IPS-18c (cell line): ENCODE data around the gene TLDC2.
"Not testable (repeated sequence)": the region's sequence is repeated elsewhere in the genome, so short reads cannot be mapped to it uniquely, and the experiment has no call there.

ENCODE experiments used
- H3K4me3 ChIP-seq: 2 replicates; pipeline ENCODE4 v1.7.0; 2013; ENCODE audit warnings: low read depth, mild to moderate bottlenecking, low read length, moderate library complexity; ENCODE audit not compliant: insufficient read depth
- H3K9me3 ChIP-seq: one replicate; pipeline ENCODE4 v1.6.1; 2013; ENCODE audit warnings: mild to moderate bottlenecking, low read length, moderate library complexity; ENCODE audit not compliant: control insufficient read depth, insufficient read depth

Gene TLDC2

DNA sequence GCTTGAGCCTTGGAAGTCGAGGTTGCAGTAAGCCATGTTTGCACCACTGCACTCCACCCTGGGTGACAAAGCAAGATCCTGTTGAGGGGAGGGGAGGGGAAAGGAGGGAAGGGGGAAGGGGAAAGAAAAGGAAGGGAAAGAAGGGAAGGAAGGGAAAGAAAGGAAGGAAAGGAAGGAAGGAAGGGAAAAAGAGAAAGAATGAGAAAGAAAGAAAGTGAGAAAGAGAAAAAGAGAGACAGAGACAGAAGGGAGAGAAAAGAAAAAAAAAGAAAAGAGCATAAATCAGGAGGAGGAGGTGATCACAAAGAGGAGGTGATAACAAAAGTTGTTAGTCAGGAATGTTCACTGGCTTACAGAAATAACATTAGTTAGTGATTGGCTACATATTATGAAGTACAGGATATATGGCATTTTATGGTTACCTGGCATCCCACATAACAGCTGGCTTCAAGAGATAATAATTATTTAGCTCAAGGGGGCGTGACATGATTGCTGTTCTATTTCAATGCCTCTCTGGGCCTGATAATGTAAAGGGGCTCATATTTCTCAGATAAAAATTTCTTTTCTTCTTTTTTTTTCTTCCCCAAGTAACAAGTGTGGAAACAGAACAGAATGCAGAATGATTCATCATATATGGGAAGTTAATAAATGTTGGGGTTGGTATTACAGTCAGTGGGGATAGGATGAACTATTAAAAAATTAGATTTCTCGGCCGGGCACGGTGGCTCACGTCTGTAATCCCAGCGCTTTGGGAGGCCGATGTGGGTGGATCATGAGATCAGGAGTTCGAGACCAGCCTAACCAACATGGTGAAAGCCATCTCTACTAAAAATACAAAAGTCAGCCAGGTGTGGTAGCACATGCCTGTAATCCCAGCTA is 48.5 kb downstream of the TLDC2 start:
- Histone ChIP-seq H3K4me3 (no peak overlapping the region), H3K9me3 (no peaks in the 10 kb centered on the region)

DNA sequence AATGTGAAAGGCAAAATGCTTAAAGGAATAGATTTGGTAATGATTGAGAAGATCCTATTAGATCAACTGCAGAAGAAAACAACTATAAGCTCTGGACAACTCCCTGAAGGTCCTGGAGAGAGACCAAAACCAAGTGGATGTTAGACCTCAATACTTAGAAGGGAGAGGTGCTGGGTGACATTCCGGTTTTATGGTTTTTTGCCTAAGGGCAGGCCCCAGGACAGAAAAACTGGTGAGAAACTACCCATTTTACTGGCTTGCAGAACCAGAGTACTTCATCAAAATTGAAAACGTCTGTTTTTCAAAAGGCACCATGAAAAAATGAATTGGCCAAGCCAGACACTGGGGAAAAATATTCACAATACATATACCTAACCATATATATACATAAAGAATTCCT is 49.3 kb downstream of the TLDC2 start:
- H3K9me3 ChIP-seq, result no peaks in the 10 kb centered on the region
- H3K4me3 ChIP-seq, result no peak overlapping the region

DNA sequence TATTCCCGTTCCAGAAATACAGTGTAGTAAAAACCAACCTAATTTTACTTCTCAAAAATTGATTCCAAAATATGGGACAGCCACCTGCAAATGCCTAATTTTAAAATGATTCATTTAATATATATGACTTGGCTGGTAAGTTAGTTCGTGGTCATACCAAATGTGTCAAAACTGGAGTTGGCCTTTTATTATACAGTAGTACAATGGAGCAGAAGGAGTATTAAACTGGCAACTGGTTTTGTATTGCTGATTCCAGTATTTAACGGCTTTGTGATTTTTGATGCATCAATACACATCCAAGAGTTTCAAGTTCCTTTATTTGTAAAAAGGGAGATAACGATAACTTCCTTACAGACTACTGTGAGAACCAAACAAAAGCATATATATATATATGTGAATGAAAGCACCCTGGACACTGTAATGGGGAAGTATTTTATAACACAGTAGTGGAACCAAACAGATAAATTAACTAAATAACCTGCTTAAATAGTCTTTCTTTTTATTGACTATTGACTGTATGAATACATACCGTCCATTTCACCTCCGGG is 50.8 kb downstream of the TLDC2 start:
- Histone ChIP-seq H3K9me3 (no peaks in the 10 kb centered on the region), H3K4me3 (no peak overlapping the region)

DNA sequence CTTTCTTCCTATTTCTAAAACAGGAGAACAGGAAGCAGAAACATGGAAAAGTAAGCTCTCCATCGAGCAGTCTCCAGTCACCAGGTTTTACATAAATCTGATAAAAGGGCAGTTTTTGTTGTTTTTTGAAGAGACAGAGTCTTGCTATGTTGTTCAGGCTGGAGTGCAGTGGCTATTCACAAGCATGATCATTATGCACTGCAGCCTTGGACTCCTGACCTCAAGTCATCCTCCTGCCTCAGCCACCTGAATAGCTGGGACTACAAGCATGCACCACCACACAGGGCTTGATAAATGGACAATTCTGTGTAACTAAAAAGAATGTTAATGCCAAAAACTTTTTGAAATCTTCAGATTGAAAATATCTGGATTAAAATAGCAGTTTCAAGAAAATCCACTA is 51.8 kb downstream of the TLDC2 start:
- H3K9me3 ChIP-seq, result no peaks in the 10 kb centered on the region
- no peak overlapping the region for H3K4me3 ChIP-seq

DNA sequence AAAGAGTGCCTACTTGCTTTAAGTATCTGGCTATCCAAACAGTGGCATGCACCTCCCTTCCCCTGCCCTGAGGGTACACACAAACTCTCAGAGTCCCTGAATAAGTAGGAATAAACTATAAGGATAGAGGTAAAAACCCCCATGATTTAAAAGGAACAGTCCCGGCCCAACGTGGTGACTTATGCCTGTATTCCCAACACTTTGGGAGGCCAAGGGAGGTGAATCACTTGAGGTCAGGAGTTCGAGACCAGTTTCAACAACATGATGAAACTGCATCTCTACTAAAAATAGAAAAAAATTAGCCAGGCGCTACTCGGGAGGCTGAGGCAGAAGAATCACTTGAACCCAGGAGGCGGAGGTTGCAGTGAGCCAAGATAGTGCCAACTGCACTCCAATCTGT is 53.4 kb downstream of the TLDC2 start:
- H3K4me3 ChIP-seq, result no peak overlapping the region

DNA sequence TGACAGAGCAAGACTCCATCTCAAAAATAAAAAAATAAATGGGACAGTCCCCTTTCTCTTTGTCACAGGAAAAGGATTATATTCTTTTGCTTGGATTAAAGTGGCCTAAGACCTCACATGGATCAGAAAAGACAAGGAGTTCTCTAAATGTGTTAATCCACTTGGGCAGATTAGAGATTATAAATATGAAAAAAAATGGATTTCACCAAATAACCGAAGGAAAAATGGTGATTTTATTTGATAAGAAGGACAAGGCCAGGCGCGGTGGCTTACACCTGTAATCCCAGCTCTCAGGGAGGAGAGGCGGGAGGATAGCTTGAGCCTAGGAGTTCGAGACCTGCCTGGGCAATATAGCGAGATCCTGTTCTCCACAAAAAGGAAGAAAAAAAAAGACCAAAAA is 53.8 kb downstream of the TLDC2 start:
- Histone ChIP-seq H3K9me3 (no peaks in the 10 kb centered on the region), H3K4me3 (no peak overlapping the region)

More for the DNA sequence above, 53.4 kb downstream of the TLDC2 start:
- no peaks in the 10 kb centered on the region for H3K9me3 ChIP-seq

DNA sequence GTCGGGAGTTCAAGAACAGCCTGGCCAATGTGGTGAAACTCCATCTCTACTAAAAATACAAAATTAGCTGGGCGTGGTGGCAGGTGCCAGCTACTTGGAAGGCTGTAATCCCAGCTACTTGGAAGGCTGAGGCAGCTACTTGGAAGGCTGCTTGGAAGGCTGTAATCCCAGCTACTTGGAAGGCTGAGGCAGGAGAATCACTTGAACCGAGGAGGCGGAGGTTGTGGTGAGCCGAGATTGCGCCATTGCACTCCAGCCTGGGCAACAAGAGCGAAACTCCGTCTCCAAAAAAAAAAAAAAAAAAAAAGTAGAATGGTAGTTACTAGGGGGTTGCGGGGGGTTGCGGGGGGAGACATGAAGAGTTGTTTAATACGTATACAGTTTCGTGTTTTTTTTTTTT is 56.1 kb downstream of the TLDC2 start:
- not testable (repeated sequence) for H3K9me3 ChIP-seq, H3K4me3 ChIP-seq

DNA sequence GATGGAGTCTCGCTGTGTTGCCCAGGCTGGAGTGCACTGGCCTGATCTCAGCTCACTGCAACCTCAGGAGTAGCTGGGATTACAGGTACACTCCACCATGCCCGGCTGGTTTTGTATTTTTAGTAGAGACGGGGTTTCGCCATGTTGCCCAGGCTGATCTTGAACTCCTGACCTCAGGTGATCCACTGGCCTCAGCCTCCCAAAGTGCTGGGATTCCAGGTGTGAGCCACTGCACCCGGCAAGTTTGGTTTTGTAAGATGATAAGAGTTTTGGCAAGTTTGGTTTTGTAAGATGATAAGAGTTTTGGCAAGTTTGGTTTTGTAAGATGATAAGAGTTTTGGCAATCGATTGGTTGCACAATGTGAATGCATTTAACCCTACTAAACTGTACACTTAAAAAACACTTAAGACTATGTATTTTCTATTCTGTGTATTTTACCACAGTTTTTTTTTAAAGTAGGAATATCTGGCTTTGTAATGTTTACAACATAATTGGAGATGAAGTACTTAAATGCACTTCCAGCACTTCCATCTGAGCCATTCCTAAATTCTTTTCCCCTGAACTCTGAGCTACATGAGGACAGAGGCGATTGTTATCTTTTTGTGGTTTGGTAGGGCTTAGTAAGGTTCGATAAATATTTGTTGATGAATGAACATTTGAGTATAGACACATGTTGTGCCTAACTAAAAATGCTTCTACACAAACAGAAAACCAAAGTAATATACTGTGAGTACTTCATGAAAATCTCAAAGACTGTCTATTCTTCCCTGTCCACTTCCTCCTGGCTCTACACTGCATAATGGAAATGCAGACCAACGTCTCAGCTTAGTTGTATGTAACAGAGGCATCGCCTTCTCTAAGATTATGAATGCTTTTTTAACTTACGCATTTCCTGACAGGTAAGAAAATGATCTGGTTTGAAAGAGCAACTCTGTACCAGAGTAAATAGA is 56.8 kb downstream of the TLDC2 start:
- no peaks in the 10 kb centered on the region for H3K9me3 ChIP-seq
- no peak overlapping the region for H3K4me3 ChIP-seq

DNA sequence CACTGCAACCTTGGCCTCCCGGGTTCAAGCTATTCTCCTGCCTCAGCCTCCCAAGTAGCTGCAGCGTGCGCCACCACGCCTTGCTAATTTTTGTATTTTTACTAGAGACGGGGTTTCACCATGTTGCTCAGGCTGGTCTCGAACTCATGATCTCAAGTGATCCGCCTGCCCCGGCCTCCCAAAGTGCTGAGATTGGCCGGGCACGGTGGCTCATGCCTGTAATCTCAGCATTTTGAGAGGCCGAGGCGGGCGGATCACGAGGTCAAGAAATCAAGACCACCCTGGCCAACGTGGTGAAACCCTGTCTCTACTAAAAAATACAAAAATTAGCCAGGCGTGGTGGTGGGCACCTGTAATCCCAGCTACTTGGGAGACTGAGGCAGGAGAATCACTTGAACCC is 57.6 kb downstream of the TLDC2 start:
- H3K4me3 ChIP-seq, H3K9me3 ChIP-seq: not testable (repeated sequence)

DNA sequence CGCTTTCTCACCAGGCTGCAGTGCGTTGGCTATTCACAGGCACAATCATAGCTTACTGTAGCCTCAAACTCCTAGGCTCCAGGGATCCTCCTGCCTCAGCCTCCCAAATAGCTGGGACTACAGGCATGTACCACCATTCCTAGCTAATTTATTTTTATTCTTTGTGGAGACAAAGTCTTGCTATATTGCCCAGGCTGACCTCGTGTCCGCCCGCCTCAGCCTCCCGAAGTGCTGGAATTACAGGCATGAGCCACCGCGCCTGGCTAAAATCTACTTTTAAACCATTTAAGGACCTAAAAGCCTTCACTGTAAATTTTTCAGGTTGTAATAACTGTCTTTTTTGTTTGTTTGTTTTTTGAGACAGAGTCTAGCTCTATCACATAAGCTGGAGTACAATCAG is 60.4 kb downstream of the TLDC2 start:
- no peak overlapping the region for H3K4me3 ChIP-seq
- H3K9me3 ChIP-seq, result no peaks in the 10 kb centered on the region

DNA sequence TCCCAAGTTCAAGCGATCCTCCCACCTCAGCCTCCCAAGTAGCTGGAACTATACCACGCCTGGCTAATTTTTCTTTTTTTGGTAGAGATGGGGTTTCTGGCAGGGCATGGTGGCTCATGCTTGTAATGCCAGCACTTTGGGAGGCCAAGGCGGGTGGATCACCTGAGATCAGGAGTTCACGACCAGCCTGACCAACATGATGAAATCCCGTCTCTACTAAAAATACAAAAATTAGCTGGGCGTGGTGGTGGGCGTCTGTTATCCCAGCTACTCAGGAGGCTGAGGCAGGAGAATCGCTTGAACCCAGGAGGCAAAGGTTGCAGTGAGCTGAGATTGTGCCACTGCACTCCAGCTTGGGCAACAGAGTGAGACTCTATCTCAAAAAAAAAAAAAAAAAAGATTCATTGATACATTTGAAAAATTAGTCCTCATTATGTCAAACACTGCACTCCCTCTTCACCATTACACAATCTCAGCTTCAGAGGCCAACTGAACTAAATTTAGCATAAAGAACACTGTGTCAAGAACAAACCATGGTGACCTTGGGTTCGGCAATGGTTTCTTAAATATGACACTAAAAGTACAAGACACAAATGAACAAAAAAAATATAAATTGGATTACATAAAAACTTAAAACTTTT is 60.9 kb downstream of the TLDC2 start:
- not testable (repeated sequence) for H3K9me3 ChIP-seq

DNA sequence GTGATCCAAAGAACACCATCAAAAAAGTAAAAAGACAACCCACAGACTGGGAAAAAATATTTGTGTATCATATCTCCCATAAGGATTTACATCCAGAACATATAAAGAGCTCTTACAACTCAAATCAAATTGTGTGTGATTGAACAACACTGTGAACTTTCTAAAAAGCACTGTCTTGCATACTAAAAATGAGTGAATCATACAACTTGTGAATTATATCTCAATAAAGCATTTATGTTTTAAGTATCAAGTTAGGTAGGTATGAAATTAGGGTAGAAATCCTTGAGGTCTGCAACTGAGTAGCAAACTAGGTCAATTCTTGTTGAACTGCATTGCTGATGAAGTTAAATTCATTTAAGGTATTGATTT is 61.4 kb downstream of the TLDC2 start:
- no peak overlapping the region for H3K4me3 ChIP-seq
- no peaks in the 10 kb centered on the region for H3K9me3 ChIP-seq

More for the DNA sequence above, 60.9 kb downstream of the TLDC2 start:
- H3K4me3 ChIP-seq, result not testable (repeated sequence)

DNA sequence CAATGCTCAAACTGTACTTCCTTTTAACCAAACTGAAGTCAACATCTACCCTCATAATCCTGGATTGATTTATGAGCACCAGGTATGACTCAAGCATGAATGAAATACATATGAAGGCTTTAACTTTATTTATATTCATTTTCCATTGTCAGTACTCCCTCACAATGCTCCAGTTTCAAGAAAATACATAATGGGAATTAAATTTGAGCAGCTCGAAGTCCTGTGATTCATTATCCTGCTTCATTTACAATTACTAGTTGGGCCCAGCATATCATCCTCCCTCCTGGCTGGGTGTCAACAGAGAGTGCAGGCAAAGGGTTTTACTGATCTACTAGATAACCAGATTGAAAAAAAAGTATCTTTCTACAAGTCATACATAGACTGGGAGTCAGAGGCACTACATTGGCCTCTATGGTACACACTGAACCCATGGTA is 65.5 kb downstream of the TLDC2 start:
- H3K4me3 ChIP-seq, result no peak overlapping the region

More for the DNA sequence above, 65.5 kb downstream of the TLDC2 start:
- H3K9me3 ChIP-seq, result no peaks in the 10 kb centered on the region
